SK-N-SH (cell line): ENCODE results near the gene TOMM20.
"Not testable (repeated sequence)": the region's sequence is repeated elsewhere in the genome, so short reads cannot be mapped to it uniquely, and the experiment has no call there.

Experiments used
- CHD2 ChIP-seq: fragments of 150-350 bp; IDR thresholded peaks from 2 replicates; pipeline ENCODE4 v1.6.1; 2018; ENCODE audit warnings: low read length; ENCODE audit not compliant: partially characterized antibody
- CTCF ChIP-seq: fragments of 200-600 bp; sonication (generic); IDR thresholded peaks from 2 replicates; pipeline ENCODE4 v1.6.1; 2017; ENCODE audit warnings: antibody characterized with exemption, mild to moderate bottlenecking, moderate library complexity
- EZH2phosphoT487 ChIP-seq: fragments of 200-600 bp; sonication (generic); IDR thresholded peaks from 2 replicates; pipeline ENCODE4 v1.6.1; 2017; ENCODE audit warnings: low read depth, mixed run types, mild to moderate bottlenecking, antibody characterized with exemption, moderate library complexity, borderline replicate concordance
- FOXJ3 ChIP-seq: sonication (generic); formaldehyde crosslinking; IDR thresholded peaks from 2 replicates; pipeline ENCODE4 v1.5.1; 2020; ENCODE audit warnings: mild to moderate bottlenecking, missing genetic modification reagents
- GATA2 ChIP-seq: sonication (generic); formaldehyde crosslinking; IDR thresholded peaks from 2 replicates; pipeline ENCODE4 v1.5.0; 2020; ENCODE audit warnings: mild to moderate bottlenecking, missing genetic modification reagents
- IRF3 ChIP-seq: fragments of 150-350 bp; IDR thresholded peaks from 2 replicates; pipeline ENCODE4 v1.6.1; 2016; ENCODE audit warnings: mild to moderate bottlenecking, low read depth, low read length
- MXI1 ChIP-seq: IDR thresholded peaks from 2 replicates; pipeline ENCODE4 v1.6.1; 2012; ENCODE audit warnings: mild to moderate bottlenecking, low read depth, low read length, improper control_type of control experiment
- RCOR1 ChIP-seq: fragments of 150-350 bp; IDR thresholded peaks from 2 replicates; pipeline ENCODE4 v1.6.1; 2017; ENCODE audit warnings: antibody characterized with exemption, low read length
- REST ChIP-seq: IDR thresholded peaks from 2 replicates; pipeline ENCODE4 v1.6.1; 2012; ENCODE audit warnings: mild to moderate bottlenecking, low read depth, low read length, moderate library complexity
- TCF12 ChIP-seq: IDR thresholded peaks from 2 replicates; pipeline ENCODE4 v1.4.0; 2012
- USF2 ChIP-seq: fragments of 150-350 bp; IDR thresholded peaks from 2 replicates; pipeline ENCODE4 v1.6.1; 2017; ENCODE audit warnings: antibody characterized with exemption, low read length, low read depth, borderline replicate concordance

- not testable (repeated sequence) for TF ChIP-seq CTCF; FOXJ3 (CRISPR knock-in tag); REST; MXI1; IRF3; TCF12; USF2; CHD2; EZH2phosphoT487; GATA2 (CRISPR knock-in tag); RCOR1
These were observed 37.2 kb downstream of the TOMM20 start for GRCh38 chr1:235091319-235092044.
